ENCODE data around the gene SRSF1.
"Not testable (repeated sequence)": the region's sequence is repeated elsewhere in the genome, so short reads cannot be mapped to it uniquely, and the experiment has no call there.

SRSF1 gene, protein sequence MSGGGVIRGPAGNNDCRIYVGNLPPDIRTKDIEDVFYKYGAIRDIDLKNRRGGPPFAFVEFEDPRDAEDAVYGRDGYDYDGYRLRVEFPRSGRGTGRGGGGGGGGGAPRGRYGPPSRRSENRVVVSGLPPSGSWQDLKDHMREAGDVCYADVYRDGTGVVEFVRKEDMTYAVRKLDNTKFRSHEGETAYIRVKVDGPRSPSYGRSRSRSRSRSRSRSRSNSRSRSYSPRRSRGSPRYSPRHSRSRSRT

DNA sequence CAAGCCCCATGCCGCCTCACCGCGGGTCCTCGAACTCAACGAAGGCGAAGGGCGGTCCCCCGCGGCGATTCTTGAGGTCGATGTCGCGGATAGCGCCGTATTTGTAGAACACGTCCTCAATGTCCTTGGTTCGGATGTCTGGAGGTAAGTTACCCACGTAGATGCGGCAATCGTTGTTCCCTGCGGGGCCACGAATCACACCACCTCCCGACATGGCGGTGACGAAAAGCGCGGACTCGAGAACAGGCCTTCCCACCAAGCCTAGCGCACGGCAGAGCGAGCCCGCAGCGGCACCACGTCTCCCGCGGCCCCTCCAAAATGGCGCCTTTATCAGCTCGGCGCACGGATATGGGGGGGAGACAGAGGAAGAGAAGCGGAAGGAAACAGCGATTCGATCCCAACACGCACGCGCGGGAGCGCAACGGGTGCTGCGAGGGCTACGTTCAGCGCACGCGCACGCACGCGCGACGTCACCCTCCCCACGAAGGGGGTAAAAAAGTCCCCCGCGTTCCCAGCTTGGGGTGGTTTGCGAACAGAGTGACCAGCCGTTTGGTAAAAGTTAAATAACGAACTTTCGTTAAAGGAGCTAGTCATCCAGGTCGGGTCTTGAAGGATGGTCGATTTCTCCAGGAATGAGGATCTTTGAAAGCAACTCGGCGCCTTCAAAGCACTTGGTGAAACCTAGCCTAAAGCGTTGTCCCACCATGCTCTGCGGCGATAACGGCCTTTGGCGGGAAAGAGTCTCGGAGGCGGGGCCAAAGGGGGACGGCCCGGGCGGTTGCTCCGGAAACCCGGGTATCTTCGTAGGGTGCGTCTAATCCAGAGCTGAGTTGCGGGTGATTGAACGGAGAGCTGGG, at the start of gene SRSF1:
SRSF1 (minus strand) TSS at position 323 of the 857 bp plus-strand sequence; CDS start at position 214, 109 bp downstream.
- peak; percentile 97 for DNase-seq (ENCODE audit: low read depth)

DNA sequence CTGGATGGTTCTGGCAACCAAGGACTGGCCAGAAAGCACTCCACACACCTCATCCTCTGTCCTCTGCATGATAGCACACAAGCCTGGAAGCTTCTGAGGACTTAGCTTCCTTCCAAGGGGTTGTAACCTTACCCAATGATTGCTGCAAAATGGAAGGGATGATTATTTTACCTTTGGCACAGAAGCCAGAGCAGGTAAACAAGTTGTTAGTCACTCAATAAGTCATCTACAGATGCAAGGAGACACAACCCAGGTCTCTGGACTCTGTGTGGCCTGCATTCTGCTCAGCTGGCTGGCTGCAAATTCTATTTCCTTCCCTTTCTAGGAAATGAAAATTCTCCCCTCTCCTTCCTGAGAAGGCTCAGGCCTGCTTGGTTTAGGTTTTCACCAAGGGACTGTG, 49.4 kb upstream of the SRSF1 start:
- no peak for DNase-seq (ENCODE audit: low read depth)

DNA sequence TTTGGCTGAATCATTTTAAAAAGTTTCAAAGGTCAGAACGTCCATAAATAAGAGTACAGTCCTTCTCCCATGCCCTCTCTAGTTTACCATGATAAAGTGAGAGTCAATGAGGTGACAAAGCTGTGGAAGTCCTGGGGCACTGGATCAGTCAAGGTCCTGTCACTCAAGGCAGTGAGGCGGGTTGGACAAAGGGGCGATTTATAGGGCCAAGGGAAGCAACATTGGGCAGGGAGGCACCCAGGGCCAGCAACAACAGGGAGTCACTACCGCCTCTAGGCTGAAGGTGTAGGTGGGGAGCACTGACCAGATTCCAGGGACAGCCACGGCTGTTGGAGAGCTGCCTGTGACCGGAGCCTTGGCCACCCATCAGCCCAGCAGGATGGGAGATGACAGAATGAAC, 47.6 kb upstream of the SRSF1 start:
- no peak for DNase-seq (ENCODE audit: low read depth)

DNA sequence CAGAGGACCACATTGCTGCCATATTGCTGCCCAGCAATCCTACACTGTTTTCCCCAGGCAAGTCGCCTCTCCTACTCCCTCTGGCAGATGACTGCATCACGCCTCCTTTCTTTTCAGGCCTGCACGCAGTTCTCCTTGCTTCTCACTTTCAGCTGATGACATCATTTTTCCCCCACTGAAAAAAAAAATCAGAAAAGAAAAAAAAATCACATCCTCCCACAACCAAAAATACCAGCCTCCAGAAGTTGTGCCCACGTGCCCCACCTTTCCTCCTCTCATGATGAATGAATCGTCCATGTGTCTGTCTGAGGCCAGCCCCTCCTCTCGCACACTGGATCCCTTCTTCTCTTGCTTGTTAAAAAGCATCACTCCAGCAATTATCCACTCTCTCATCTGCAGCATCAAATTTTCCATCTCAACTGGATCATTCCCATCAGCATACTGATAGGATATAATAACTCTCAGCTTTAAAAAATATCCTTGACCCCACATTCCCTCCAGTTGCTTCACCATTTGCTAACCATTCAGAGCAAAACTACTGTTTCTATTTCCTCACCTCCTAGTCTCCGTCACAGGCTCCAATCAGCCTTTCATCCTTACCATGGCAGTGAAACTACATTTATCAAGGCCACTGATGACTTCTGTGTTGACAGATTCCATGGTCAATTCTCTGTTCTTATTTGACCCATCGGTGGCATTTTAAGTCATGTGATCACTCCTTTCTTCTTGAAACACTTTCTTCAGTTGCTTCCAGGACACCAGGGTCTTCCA, 46.1 kb upstream of the SRSF1 start:
- DNase-seq (ENCODE audit: low read depth), result no peak

DNA sequence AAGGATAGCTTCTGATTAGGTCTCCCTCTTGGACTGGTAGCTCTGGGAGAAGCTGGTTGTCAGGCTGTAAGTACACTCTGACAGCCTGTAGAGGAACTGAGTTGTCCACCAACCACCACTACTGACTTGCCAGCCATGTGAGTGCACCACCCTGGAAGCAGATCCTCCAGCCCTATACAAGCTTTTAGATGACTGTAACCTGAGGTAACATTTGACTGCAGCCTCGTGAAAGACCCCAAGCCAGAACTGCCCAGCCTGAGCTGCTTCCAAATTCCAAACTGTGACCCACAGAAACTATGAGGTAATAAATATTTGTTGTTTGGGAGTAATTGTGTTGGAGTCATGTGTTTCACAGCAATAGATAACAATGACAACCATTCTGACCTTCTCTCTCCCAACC, 45.4 kb upstream of the SRSF1 start:
- no peak for DNase-seq (ENCODE audit: low read depth)

DNA sequence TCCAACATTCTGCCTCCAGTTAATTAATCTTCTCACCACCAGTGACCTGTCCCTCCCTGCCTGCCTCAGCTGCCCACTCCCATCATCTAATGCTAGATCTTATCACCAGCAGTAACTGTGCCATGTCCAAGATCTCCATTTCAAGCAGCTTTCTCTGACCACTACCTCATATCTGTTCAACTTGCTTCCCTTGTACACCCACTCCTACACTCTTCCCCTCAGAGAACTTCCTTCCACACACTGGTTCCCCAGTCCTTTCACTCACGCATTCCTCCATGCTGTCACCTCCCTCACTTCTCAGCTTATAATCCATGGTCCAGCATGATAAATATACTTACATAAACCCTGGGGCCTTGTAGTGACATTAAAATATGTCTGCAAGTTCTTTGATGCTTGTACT, 44.4 kb upstream of the SRSF1 start:
- DNase-seq (ENCODE audit: low read depth), result no peak

DNA sequence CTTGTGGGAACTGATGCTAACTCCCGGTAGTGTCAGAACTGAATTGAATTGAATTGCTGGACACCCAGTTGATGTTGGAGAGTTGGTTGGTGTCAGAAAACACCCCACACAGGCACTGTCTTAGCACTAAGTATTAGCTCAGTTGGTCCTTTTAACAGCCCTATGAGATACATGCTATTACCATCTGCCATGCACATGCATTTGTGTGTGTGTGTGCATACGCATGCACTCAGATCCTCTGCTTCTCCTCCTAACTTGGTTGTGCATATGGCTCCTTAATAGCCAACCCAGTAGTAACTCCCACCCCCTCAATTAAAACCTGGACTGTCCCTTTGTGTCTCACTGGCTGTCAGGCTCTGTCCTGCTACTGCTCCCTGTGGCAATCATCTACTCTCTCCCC, 43.9 kb upstream of the SRSF1 start:
- no peak for DNase-seq (ENCODE audit: low read depth)

DNA sequence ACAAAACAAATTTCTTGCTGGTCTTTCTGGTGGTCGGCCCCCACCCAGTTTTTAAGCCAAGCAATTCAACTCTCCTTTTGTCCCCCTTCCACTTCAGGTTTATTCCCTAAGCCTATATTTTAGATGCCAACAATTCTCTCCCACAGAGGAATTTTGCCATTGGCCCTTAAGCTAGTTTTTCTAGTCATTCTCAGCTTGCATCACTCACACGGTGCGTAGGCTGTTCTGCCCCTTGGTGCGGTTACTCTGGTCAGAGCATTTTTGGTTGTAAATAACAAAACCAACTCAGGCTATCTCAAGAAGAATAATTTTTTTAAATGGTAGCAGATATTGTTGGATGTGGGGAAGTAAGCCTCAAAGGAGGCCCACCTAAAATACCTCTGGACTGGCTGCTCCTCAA, 42.5 kb upstream of the SRSF1 start:
- DNase-seq (ENCODE audit: low read depth), result no peak

DNA sequence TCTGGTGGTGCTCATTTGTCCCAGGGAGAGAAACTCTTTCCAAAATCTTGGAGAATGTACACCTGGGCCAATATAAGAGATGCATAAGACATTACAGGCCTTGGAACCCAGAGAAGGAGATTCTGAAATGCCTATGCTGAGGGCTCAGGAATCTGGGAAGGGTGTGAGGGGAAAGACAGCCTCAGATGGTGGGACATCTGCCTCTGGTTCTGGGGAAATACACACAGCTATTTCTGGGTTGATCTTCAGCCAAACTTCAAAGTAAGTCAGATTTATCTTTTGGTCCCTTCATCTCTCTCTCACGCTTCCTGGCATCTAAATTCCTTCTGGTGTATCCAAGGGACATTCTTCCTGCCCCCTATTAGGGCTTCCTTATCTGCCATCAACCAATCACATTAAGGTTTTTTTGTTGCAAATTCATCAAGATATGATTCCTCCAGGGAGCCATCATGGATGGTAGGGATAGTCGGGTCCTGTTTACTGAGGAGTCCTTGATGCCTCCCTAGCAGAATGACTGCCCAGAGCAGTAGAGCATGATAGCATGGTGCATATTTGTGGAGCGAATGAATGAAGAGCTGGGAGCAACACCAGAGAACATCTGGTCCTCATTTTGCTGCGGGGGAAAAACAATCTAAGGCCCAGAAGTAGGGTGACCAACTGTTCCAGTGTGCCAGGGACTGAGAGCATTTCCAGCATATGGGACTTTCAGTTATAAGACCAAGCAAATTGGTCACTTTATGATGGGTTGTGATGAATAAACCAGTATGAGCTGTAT, 40.5 kb upstream of the SRSF1 start:
- DNase-seq (ENCODE audit: low read depth), result no peak

DNA sequence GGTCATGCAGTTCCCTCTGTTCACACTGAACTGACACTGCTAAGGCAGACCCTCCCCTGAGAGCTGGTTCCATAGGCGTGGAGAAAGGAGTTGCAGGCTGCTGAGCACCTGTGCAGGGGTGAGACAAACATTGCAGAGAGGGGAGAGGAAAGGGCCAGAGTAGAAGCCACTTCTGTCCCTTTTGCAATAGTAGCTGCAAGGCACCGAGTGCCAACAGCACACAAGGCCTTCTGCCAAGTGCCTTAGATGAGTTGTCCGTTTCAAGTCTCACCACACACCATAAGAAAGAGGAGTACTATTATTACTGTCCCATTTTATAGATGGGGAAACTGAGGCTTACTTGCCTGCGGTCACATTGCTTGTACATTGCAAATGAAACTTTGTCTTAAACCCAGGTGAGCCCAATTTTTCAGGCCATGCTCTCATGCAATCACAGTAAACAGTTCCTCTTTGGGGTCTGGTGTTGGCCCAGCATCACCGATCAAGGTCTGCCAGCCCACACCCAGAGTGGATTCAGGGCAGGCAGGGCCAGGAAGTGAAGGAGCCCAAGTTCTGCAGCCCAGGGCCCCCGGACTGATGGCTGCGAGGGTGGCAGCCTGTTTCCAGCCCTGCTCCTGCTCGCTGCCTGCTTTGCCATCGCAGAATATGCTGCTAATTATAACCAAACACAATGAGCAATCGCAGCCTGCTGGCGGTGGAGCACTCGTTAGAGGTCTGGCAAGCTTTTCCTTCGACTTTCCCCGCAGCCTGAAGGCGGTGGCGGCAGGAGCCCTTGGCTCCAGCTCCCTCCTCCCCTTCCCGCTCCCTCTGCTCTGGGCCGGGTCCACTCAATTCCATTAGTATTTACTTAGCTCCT, 39.4 kb upstream of the SRSF1 start:
- no peak for DNase-seq (ENCODE audit: low read depth)

DNA sequence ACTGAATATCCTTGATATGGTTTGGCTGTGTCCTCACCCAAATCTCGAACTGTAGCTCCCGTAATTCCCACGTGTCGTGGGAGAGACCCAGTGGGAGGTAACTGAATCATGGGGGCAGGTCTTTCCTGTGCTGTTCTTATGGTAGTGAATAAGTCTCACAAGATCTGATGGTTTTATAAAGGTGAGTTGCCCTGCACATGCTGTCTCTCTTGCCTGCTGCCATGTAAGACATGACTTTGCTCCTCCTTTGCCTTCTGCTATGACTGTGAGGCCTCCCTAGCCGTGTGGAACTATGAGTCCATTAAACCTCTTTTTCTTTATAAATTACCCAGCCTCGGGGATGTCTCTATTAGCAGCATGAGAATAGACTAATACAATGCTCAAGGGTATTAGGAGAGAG, 37.2 kb upstream of the SRSF1 start:
- not testable (repeated sequence) for DNase-seq (ENCODE audit: low read depth)

DNA sequence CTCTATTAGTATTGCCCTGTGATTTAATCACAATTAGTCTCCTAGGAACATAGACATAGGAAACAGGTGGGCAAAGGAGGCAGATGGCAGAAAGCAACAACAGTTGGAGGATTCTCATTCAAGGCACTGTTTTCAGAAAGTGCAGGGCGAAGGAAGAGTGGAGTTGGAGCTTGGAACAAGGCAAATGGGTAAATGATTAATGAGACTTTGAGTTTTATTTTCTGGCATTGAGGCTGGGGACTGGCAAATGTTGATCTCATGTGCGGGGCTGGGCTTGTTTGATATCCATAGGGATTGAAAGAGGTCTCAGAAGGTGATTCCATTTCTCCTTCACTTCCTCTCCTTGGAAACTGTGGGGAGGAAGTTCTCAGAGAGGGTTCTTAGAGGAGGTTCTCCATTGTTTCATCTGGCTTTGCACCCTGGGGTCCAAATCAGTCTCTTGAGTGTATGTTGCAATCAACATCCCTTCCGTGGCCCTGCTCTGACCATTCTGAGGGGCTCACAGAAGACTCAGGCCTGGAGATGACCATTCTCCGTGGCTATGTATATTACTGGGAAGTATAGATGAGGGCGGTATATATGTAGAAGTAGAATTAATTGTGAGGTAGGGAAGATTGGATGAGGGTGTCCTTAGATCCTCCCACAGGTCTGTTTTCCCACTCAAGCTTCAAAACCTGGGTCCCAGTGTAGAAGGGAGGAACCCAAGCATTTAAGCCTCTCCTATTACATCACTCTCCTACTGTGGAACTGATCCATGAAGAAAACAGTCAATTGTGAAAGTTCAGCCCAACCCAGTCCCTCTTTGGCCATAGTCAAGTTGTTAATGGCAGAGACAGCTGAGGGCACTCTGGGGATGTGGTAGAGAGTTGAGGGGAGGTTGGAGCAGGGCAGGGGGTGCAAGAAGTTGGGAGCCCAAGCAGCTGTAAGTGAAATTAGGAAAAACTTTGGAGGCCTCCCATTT, 36.5 kb upstream of the SRSF1 start:
- no peak for DNase-seq (ENCODE audit: low read depth)

DNA sequence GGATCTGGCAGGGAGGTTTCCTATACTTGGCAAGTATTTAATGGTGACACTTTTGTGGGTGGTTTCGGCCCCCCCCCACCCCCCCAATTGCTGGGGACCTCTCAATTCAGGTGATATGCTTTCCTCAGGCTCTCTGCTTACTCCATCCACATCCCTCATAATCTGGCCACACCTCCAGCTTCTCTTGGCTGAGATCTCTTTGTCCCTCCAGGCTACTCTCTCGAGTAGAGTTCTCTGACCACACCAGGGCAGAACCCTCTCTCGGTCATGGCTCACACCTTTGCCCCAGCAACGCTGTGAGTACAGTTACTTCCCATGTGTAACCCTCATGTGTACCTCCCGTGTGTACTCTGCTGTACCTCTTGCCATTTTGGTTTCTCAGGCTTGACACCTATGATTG, 34.1 kb upstream of the SRSF1 start:
- no peak for DNase-seq (ENCODE audit: low read depth)

DNA sequence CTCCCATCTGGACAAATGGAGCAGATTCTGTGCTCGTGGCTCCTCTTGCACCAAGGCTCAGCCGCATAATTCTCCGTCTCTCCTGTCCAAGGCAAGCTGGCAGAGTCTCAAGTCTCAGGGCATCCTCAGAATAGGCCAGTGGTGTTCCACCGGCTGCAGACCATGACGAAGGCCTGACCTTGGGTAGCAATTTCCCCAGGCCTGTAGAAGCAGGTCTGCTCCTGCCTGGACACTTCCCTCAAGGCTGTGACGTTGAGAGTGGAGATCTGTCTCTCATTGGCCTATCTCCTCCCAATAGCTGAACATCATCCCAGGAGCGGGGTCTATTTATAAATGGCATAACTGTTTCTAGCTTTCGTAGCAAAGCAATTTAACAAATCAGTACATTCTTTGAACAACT, 33.3 kb upstream of the SRSF1 start:
- no peak for DNase-seq (ENCODE audit: low read depth)

DNA sequence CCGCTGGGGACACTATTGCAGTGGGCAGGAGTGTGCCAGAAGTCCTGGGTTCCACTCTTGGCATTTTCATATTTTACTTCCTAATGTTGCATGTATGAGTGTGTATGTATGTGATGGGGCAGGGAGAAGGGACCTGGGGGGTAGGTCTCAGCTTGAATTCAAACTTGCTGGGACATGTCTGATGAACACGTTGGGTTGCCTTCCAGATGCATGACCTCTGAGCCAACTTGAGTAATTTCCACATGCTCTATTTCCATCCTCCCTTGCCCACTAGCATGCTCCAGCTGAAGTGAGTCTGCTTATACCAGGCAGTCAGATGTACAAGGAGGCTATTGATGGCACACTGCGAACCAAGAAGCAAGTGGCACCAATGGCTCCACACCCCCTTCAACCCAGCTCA, 32.9 kb upstream of the SRSF1 start:
- no peak for DNase-seq (ENCODE audit: low read depth)

DNA sequence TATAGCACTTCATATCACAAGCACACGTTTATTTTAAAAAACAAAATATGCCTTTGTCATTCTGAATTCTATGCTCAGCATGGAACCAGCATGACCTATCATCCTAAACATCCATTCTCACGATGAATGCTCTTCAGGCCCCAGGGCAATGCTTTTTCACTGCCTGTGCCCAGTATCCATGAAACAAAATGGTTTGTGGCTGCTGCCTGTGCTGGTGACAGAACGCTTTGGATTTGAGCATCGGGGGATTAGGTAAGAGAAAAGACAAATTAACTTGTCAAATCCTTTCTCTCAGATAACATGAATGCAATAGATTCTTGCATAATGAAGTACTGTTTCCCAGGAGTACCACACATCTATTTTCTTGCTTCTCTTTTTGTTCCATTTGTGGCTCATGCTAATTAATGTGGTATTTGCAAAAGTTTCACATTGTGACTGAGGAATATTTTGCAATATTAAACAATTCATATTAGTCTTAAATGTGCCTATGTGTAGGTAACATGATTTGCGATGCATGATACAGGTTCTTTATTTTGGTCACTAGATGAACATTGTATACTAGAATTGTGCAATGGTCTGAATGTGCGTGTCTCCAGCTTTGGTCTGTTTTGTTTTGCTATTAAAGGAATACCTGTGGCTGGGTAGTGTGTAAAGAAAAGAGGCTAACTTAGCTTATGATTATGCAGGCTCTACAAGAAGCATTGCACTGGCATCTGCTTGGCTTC, 25.8 kb upstream of the SRSF1 start:
- DNase-seq (ENCODE audit: low read depth), result no peak

DNA sequence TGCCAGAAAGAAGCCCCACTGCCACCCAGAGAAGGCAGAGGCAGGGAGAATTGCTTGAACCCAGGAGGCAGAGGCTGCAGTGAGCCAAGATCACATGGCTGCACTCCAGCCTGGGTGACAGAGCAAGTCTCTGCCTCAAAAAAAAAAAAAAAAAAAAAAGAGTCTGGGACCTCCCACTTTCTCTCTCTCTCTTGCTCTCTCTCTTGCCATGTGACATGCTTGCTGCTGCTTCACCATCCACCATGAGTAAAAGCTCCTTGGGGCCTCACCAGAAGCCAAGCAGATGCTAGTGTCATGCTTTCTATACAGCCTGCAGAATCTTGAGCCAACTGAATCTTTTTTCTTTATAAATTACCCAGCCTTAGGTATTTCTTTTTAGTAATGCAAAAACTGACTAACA, 21.5 kb upstream of the SRSF1 start:
- no peak for DNase-seq (ENCODE audit: low read depth)

DNA sequence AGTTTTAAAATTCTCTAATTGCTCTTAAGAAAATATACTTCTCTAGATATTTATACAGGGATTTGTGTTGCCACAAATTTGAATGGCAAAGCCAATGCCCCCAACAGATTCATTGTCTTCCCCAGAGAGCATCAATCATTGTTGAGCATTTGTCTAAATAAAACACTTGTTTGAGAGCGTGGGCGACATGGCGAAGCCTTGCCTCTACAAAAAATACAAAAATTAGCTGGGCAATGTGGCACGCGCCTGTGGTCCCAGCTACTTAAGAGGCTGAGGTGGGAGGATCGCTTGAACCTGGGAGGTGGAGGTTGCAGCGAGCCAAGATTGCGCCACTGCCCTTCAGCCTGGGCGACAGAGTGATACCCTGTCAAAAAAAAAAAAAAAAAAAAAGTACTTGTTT, 13.4 kb upstream of the SRSF1 start:
- no peak for DNase-seq (ENCODE audit: low read depth)

DNA sequence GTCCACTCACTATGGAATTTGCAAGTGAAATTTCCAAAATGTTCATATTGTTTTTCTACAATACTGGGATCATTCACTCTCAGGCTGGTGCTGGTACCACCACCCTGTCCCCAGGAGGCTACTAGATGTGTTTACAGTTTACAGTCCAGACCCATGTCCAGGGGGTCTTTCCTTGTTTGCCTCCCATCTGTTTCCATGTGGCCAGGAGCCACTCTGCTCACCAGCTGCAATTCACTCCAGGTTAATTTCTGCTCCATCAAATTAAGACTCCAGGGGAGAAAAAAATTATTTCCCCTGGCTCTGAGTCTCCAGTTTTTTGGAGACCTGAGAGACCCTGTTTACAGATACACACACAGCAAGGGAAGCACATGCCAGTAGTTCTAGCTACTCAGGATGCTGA, 12.5 kb upstream of the SRSF1 start:
- no peak for DNase-seq (ENCODE audit: low read depth)

All from stimulated activated CD8-positive, alpha-beta memory T cell treated with anti-CD3 and anti-CD28 coated beads, Interleukin-12 subunit alpha, Interleukin-12 subunit beta, amount 100 ng/mL, for 4 hours (primary cell).